Tibial nerve (tissue), 4 donors: Measurements from ENCODE around the gene GLIS2.

ENCODE experiments used
- EP300 ChIP-seq, 2 donors: sonication (generic); formaldehyde crosslinking; IDR thresholded peaks; one replicate each; pipeline ENCODE4 v1.6.1; 2017; ENCODE audit warnings: antibody characterized with exemption in 2 of 2, mild to moderate bottlenecking in 1 of 2
- POLR2A ChIP-seq, 2 donors: fragments of 450-650 bp; IDR thresholded peaks; one replicate each; pipeline ENCODE4 v1.6.1; 2017; ENCODE audit warnings: antibody characterized with exemption in 2 of 2, mild to moderate bottlenecking in 2 of 2, moderate library complexity in 2 of 2
- TF ChIP-seq, protein P1 (sequence below), 5 experiments: fragments of 200-600 bp in 3 of 5; fragments of 450-650 bp in 2 of 5; sonication (generic) in 3 of 5; IDR thresholded peaks; one replicate each; pipeline ENCODE4 v1.5.1; 2016 to 2019; ENCODE audit warnings: antibody characterized with exemption in 5 of 5, mild to moderate bottlenecking in 3 of 5, moderate library complexity in 2 of 5

DNA sequence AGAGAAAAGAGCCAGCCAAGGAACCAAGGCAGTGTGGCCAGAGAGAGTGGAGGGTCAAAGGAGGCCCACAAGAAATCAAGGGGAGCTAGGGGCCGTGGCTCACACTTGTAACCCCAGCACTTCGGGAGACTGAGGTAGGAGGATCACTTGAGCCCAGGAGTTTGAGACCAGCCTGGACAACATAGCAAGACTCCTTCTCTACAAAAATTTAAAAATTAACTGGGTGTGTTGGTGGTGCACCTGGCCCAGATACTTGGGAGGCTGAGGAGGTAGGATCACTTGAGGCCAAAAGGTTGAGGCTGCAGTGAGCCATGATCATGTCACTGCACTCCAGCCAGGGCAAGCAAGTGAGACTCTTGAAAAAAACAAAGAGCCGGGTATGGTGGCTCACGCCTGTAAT, 24.2 kb upstream of the GLIS2 start:
- TF ChIP-seq POLR2A (IDR thresholded peaks at IDR 0.05) (no peak), EP300 (IDR thresholded peaks at IDR 0.05) (no peak)
- TF ChIP-seq, protein P1, sequence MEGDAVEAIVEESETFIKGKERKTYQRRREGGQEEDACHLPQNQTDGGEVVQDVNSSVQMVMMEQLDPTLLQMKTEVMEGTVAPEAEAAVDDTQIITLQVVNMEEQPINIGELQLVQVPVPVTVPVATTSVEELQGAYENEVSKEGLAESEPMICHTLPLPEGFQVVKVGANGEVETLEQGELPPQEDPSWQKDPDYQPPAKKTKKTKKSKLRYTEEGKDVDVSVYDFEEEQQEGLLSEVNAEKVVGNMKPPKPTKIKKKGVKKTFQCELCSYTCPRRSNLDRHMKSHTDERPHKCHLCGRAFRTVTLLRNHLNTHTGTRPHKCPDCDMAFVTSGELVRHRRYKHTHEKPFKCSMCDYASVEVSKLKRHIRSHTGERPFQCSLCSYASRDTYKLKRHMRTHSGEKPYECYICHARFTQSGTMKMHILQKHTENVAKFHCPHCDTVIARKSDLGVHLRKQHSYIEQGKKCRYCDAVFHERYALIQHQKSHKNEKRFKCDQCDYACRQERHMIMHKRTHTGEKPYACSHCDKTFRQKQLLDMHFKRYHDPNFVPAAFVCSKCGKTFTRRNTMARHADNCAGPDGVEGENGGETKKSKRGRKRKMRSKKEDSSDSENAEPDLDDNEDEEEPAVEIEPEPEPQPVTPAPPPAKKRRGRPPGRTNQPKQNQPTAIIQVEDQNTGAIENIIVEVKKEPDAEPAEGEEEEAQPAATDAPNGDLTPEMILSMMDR (IDR thresholded peaks at IDR 0.05), result no peak
